Lower leg skin (tissue), 4 donors: Measurements from ENCODE around the gene APOL4. TPM values are rescaled to one million over a fixed set of nuclear protein-coding genes. Genes with fewer than 3 reads are reported as not detected.
A peak's percentile ranks its signal among the peaks of the same experiment; 100 is the strongest.

Source experiments
- DNase-seq, 2 donors: peaks; one replicate each; pipeline ENCODE4 v3.0.0-alpha.2; 2019; ENCODE audit warnings: low spot score in 2 of 2
- H3K4me3 ChIP-seq: fragments of 200-600 bp; sonication (generic); 2 replicates; pipeline ENCODE4 v1.5.1; 2017; ENCODE audit warnings: mild to moderate bottlenecking, low read depth; ENCODE audit not compliant: poor library complexity, severe bottlenecking
- POLR2A ChIP-seq, 2 donors: fragments of 450-650 bp; IDR thresholded peaks; one replicate each; pipeline ENCODE4 v1.6.1; 2016 to 2017; ENCODE audit warnings: antibody characterized with exemption in 2 of 2, mild to moderate bottlenecking in 1 of 2, moderate library complexity in 1 of 2
- WGBS, 2 donors: methylation state at CpG; one replicate each; pipeline ENCODE4 v1.1.5; 2018; 5-methylcytosine and 5-hydroxymethylcytosine counted together
- intact Hi-C: fragments of 100-400 bp; cut with DNase I; formaldehyde crosslinking; loops from one replicate; pipeline ENCODE4 v1.15.0; 2023; ENCODE audit warnings: low total_unique reads
- total RNA-seq, 4 donors: library from RNA; depleted of rRNA; stranded (reverse); fragments of >200 nt; gene quantifications; one replicate each; pipeline ENCODE4 v1.1.0, GENCODE V29; 2016
- TF ChIP-seq, protein P1 (sequence below), 3 donors: fragments of 450-650 bp; IDR thresholded peaks; one replicate each; pipeline ENCODE4 v1.5.1; 2016; ENCODE audit warnings: antibody characterized with exemption in 3 of 3, mild to moderate bottlenecking in 3 of 3, moderate library complexity in 2 of 3

The APOL4 gene
- total RNA-seq, 4 donors from 2014 or later = 3.3 to 5.4 (median 4.1) TPM

DNA sequence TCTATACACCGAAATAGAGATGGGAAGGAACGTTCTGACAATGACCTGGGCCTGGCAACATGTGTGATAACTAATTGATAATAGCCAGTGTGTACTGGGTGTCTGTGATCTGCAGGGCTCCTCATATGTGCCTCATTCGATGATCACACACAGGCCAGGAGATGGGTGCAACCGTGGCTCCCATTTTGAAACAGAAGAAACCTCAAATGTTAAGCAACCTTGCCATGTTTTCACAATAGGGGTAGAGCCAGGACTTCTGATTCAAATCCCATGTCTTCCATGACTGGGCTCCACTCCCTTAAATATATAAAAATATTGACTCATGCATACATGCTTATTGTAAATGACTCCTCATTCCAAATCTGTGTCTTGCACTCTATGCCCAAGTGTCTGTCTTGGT lies 52.2 kb downstream of the APOL4 start:
- intact Hi-C loops = loop anchor here (10.0 kb wide), 1 partner anchor 135 kb away; no protein-coding TSS in a partner anchor
- no peak for TF ChIP-seq POLR2A (IDR thresholded peaks at IDR 0.05)
- TF ChIP-seq, protein P1, sequence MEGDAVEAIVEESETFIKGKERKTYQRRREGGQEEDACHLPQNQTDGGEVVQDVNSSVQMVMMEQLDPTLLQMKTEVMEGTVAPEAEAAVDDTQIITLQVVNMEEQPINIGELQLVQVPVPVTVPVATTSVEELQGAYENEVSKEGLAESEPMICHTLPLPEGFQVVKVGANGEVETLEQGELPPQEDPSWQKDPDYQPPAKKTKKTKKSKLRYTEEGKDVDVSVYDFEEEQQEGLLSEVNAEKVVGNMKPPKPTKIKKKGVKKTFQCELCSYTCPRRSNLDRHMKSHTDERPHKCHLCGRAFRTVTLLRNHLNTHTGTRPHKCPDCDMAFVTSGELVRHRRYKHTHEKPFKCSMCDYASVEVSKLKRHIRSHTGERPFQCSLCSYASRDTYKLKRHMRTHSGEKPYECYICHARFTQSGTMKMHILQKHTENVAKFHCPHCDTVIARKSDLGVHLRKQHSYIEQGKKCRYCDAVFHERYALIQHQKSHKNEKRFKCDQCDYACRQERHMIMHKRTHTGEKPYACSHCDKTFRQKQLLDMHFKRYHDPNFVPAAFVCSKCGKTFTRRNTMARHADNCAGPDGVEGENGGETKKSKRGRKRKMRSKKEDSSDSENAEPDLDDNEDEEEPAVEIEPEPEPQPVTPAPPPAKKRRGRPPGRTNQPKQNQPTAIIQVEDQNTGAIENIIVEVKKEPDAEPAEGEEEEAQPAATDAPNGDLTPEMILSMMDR (IDR thresholded peaks at IDR 0.05) = no peak
- H3K4me3 ChIP-seq = no peak overlapping the region
- peak in 1 of 2 donors; percentile 72 for DNase-seq
- WGBS, 2 donors = 62 to 68% methylated on average over 4 of the region's 4 CpGs

DNA sequence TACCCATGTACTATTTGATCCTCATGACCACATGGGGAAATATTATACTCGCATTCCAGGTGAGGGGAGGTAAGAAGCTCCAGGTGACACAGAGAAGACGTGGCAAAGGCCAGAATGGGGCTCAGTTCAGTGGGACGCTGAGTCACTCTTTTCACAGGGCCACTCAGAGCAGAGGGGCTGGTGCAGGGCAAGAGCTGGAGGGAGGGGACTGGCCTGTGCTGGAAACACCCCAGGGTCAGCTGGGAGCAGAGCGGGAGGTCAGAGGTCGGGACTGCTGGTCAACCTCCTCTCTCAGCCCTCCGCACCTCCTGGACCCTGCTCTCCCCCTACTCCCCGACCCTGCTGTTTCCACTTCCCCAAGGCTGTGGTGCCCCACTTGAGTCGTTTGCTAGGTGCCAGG lies 53.2 kb downstream of the APOL4 start:
- WGBS, 2 donors = 82 to 88% methylated on average over 8 of the region's 8 CpGs
- intact Hi-C loops = loop anchor here (10.0 kb wide), 1 partner anchor 136 kb away; no protein-coding TSS in a partner anchor
- TF ChIP-seq, protein P1 (IDR thresholded peaks at IDR 0.05) = no peak
- no peak for TF ChIP-seq POLR2A (IDR thresholded peaks at IDR 0.05)
- no peak overlapping the region for H3K4me3 ChIP-seq
- no peak for DNase-seq

DNA sequence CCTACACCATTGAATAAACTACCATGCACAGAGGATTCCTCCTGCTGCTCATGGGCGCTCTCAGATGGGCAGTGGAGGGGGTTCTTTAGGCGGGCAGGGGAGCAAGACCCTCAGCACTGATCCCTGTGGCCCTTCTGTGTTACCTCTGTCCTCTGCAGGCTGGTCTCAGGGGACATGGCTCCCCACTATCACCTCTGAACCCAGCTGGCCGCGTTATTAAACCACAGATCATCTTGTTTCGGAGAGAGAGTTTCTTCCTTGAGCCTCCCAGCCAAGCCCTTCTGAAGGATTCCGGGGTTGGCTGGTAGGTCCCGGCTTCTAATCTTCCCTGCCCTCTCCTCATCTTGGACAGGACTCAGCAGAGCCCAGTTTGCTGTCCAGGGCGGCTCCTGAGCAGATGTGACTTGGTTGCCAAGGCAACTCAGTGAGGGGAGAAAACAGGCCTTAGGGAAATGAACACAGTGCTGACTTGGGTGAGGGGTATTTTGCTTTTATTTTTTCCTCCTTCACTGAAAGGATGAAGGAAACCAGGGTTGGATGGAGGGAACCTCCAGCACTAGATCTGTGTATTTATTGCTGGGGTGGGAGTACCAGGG lies 54.3 kb downstream of the APOL4 start:
- H3K4me3 ChIP-seq = no peak overlapping the region
- intact Hi-C loops = loop anchor here (10.0 kb wide), 1 partner anchor 138 kb away; no protein-coding TSS in a partner anchor
- DNase-seq = no peak
- TF ChIP-seq, protein P1 (IDR thresholded peaks at IDR 0.05) = no peak
- no peak for TF ChIP-seq POLR2A (IDR thresholded peaks at IDR 0.05)
- WGBS, 2 donors = 81 to 84% methylated on average over 8 of the region's 8 CpGs

DNA sequence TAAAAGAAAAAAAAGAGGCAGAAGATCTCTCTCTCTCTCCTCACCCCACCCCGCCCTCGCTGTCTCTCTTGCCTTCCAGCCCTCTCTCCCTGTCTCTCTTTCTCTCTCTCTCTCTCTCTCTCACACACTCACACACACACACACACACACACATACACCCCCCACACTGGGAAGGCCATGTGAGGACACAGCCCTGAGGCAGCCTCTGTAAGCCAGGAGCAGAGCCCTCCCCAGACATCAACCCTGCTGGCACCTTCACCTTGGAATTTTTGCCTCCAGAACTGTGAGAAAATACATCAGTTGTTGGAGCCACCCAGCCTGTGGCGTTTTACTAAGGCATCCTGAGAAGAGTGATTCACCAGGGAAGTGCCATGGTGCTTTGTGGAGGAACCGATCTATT lies 55.7 kb downstream of the APOL4 start:
- WGBS, 2 donors = 22 to 33% methylated on average over 4 of the region's 4 CpGs
- no peak for DNase-seq

DNA sequence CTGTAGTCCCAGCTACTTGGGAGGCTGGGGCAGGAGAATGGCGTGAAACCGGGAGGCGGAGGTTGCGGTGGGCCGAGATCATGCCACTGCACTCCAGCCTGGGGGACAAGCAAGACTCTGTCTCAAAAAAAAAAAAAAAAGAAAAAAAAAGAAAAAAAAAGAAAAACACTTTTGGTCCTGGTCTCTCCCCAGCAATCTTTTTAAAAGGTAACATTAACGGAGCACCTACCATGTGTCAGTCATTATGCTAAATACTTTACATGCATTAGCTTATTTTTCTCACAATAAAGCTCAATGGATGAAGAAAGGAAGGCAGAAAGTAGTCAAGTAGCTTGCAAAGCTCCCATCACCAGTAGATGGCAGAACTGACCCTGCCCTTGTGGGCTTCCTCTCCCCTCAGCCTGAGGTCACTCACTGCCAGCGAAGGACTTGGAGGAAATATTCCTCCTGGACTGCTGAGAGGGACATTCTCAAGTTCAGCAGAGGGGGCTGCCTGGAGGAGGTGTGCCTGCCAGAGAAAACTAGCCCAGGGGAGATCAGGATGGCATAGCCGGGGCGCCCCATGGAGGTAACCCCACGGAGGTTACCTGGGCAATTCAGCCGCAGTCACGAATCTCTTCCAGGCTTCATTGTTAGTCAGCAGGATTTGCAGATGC lies 56.6 kb downstream of the APOL4 start:
- DNase-seq = no peak
- 58 to 75% methylated on average over 12 of the region's 12 CpGs for WGBS, 2 donors
- TF ChIP-seq, protein P1 (IDR thresholded peaks at IDR 0.05) = peak in 1 of 3 donors; percentile 40
- no peak for TF ChIP-seq POLR2A (IDR thresholded peaks at IDR 0.05)
- no peak overlapping the region for H3K4me3 ChIP-seq
- intact Hi-C loops = loop anchor here (10.0 kb wide), 1 partner anchor 140 kb away; no protein-coding TSS in a partner anchor

More for the DNA sequence above, 55.7 kb downstream of the APOL4 start:
- H3K4me3 ChIP-seq = no peak overlapping the region
- intact Hi-C loops = loop anchor here (10.0 kb wide), 1 partner anchor 139 kb away; no protein-coding TSS in a partner anchor
- TF ChIP-seq, protein P1 (IDR thresholded peaks at IDR 0.05) = no peak
- no peak for TF ChIP-seq POLR2A (IDR thresholded peaks at IDR 0.05)
